Liver (tissue), 3 donors: ENCODE measurements around the gene GNG7.

Source experiments
- TAF1 ChIP-seq: conservative IDR thresholded peaks from 2 replicates; pipeline ENCODE4 v1.6.1; 2016; ENCODE audit warnings: antibody characterized with exemption, mild to moderate bottlenecking
- TF ChIP-seq, protein P1 (sequence below): fragments of 150-350 bp; IDR thresholded peaks from 2 replicates; pipeline ENCODE4 v1.5.1; 2017; ENCODE audit warnings: improper control_type of control experiment, low read depth, low read length; ENCODE audit not compliant: missing input control
- TF ChIP-seq, protein P2 (sequence below): IDR thresholded peaks from 2 replicates; pipeline ENCODE4 v1.6.1; 2016; ENCODE audit warnings: antibody characterized with exemption, mild to moderate bottlenecking
- TF ChIP-seq, protein P3 (sequence below): IDR thresholded peaks from 2 replicates; pipeline ENCODE4 v1.6.1; 2016; ENCODE audit warnings: antibody characterized with exemption
- TF ChIP-seq, protein P4 (sequence below): IDR thresholded peaks from 2 replicates; pipeline ENCODE4 v1.6.1; 2016; ENCODE audit warnings: antibody characterized with exemption
- donor health status: healthy.
- donor health status: healthy.

DNA sequence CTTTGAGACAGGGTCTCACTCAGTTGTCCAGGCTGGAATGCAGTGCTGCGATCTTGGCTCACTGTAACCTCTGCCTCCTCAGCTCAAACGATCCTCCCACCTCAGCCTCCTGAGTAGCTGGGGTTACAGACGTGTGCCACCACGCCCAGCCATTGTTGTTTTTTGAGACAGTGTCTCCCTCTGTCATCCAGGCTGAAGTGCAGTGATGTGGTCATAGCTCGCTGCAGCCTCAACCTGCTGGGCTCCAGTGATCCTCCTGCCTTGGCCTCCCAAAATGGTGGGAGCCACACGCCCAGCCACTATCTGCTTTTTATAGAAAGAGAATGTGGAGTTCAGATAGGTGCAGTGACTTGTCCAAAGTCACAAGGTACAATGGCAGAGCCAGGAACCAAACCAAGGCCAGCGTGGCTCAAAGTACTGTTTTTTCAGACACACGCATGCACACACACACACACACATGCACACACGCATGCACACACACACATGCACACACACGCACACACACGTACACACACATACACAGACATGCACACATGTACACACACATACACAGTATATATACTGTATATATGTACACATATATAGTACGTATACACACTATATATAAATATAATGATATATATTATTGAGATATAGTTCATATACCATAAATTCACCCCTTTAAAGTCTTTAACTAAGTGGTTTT, 220.0 kb downstream of the GNG7 start:
- TF ChIP-seq, protein P1, sequence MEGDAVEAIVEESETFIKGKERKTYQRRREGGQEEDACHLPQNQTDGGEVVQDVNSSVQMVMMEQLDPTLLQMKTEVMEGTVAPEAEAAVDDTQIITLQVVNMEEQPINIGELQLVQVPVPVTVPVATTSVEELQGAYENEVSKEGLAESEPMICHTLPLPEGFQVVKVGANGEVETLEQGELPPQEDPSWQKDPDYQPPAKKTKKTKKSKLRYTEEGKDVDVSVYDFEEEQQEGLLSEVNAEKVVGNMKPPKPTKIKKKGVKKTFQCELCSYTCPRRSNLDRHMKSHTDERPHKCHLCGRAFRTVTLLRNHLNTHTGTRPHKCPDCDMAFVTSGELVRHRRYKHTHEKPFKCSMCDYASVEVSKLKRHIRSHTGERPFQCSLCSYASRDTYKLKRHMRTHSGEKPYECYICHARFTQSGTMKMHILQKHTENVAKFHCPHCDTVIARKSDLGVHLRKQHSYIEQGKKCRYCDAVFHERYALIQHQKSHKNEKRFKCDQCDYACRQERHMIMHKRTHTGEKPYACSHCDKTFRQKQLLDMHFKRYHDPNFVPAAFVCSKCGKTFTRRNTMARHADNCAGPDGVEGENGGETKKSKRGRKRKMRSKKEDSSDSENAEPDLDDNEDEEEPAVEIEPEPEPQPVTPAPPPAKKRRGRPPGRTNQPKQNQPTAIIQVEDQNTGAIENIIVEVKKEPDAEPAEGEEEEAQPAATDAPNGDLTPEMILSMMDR, result no peak
- TF ChIP-seq, protein P2, sequence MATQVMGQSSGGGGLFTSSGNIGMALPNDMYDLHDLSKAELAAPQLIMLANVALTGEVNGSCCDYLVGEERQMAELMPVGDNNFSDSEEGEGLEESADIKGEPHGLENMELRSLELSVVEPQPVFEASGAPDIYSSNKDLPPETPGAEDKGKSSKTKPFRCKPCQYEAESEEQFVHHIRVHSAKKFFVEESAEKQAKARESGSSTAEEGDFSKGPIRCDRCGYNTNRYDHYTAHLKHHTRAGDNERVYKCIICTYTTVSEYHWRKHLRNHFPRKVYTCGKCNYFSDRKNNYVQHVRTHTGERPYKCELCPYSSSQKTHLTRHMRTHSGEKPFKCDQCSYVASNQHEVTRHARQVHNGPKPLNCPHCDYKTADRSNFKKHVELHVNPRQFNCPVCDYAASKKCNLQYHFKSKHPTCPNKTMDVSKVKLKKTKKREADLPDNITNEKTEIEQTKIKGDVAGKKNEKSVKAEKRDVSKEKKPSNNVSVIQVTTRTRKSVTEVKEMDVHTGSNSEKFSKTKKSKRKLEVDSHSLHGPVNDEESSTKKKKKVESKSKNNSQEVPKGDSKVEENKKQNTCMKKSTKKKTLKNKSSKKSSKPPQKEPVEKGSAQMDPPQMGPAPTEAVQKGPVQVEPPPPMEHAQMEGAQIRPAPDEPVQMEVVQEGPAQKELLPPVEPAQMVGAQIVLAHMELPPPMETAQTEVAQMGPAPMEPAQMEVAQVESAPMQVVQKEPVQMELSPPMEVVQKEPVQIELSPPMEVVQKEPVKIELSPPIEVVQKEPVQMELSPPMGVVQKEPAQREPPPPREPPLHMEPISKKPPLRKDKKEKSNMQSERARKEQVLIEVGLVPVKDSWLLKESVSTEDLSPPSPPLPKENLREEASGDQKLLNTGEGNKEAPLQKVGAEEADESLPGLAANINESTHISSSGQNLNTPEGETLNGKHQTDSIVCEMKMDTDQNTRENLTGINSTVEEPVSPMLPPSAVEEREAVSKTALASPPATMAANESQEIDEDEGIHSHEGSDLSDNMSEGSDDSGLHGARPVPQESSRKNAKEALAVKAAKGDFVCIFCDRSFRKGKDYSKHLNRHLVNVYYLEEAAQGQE, result no peak
- TF ChIP-seq, protein P3, sequence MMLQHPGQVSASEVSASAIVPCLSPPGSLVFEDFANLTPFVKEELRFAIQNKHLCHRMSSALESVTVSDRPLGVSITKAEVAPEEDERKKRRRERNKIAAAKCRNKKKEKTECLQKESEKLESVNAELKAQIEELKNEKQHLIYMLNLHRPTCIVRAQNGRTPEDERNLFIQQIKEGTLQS, result no peak
- no peak for TF ChIP-seq TAF1
- TF ChIP-seq, protein P4, sequence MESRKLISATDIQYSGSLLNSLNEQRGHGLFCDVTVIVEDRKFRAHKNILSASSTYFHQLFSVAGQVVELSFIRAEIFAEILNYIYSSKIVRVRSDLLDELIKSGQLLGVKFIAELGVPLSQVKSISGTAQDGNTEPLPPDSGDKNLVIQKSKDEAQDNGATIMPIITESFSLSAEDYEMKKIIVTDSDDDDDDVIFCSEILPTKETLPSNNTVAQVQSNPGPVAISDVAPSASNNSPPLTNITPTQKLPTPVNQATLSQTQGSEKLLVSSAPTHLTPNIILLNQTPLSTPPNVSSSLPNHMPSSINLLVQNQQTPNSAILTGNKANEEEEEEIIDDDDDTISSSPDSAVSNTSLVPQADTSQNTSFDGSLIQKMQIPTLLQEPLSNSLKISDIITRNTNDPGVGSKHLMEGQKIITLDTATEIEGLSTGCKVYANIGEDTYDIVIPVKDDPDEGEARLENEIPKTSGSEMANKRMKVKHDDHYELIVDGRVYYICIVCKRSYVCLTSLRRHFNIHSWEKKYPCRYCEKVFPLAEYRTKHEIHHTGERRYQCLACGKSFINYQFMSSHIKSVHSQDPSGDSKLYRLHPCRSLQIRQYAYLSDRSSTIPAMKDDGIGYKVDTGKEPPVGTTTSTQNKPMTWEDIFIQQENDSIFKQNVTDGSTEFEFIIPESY, result no peak
